ENCODE results near the gene GRIN2D.

Gene GRIN2D

GRCh38 chr19:48372904-48373303 lies 20.6 kb upstream of the GRIN2D start (continued):
- TF ChIP-seq, protein P1, sequence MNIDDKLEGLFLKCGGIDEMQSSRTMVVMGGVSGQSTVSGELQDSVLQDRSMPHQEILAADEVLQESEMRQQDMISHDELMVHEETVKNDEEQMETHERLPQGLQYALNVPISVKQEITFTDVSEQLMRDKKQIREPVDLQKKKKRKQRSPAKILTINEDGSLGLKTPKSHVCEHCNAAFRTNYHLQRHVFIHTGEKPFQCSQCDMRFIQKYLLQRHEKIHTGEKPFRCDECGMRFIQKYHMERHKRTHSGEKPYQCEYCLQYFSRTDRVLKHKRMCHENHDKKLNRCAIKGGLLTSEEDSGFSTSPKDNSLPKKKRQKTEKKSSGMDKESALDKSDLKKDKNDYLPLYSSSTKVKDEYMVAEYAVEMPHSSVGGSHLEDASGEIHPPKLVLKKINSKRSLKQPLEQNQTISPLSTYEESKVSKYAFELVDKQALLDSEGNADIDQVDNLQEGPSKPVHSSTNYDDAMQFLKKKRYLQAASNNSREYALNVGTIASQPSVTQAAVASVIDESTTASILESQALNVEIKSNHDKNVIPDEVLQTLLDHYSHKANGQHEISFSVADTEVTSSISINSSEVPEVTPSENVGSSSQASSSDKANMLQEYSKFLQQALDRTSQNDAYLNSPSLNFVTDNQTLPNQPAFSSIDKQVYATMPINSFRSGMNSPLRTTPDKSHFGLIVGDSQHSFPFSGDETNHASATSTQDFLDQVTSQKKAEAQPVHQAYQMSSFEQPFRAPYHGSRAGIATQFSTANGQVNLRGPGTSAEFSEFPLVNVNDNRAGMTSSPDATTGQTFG (tag by site-specific recombination; IDR thresholded peaks at IDR 0.05; ENCODE audit: borderline replicate concordance) = 0 out of 2 replicates have a peak, but pooled peaks have one; percentile 11
- TF ChIP-seq KLF8 (tag by site-specific recombination; IDR thresholded peaks at IDR 0.05) (peak; percentile 32; the same call in 1 of the 2 replicates), ZBTB26 (tag by site-specific recombination; optimal IDR thresholded peaks at IDR 0.05) (no peak), ZNF146 (tag by site-specific recombination; IDR thresholded peaks at IDR 0.05) (no peak), ZNF214 (tag by site-specific recombination; IDR thresholded peaks at IDR 0.05; ENCODE audit: borderline replicate concordance) (no peak), ZNF621 (tag by site-specific recombination; IDR thresholded peaks at IDR 0.05) (no peak), KLF16 (tag by site-specific recombination; IDR thresholded peaks at IDR 0.05) (peak; percentile 70), ZNF2 (tag by site-specific recombination; IDR thresholded peaks at IDR 0.05) (no peak), ZNF776 (tag by site-specific recombination; IDR thresholded peaks at IDR 0.05; ENCODE audit: borderline replicate concordance) (no peak), BCL11A (tag by site-specific recombination; IDR thresholded peaks at IDR 0.05; ENCODE audit: low read depth) (0 out of 2 replicates have a peak, but pooled peaks have one; percentile 11), ZNF211 (tag by site-specific recombination; IDR thresholded peaks at IDR 0.05; ENCODE audit: low read depth) (no peak), ZBTB20 (tag by site-specific recombination; IDR thresholded peaks at IDR 0.05) (peak; percentile 78), ZNF514 (tag by site-specific recombination; IDR thresholded peaks at IDR 0.05) (no peak), PRDM10 (tag by site-specific recombination; IDR thresholded peaks at IDR 0.05) (peak; percentile 42), ZNF473 (tag by site-specific recombination; IDR thresholded peaks at IDR 0.05) (no peak), ZBTB6 (tag by site-specific recombination; IDR thresholded peaks at IDR 0.05) (no peak), KLF17 (tag by site-specific recombination; IDR thresholded peaks at IDR 0.05) (peak; percentile 88), ZEB2 (tag by site-specific recombination; IDR thresholded peaks at IDR 0.05) (peak; percentile 45; the same call in 1 of the 2 replicates), SCRT2 (tag by site-specific recombination; IDR thresholded peaks at IDR 0.05) (no peak), ZNF175 (tag by site-specific recombination; IDR thresholded peaks at IDR 0.05) (no peak), ZNF202 (tag by site-specific recombination; IDR thresholded peaks at IDR 0.05; ENCODE audit: borderline replicate concordance) (no peak), ZNF112 (tag by site-specific recombination; IDR thresholded peaks at IDR 0.05) (0 out of 2 replicates have a peak, but pooled peaks have one; percentile 9), IKZF3 (tag by site-specific recombination; IDR thresholded peaks at IDR 0.05) (peak; percentile 35; the same call in 1 of the 2 replicates), ZNF248 (tag by site-specific recombination; IDR thresholded peaks at IDR 0.05) (no peak), ZSCAN18 (tag by site-specific recombination; IDR thresholded peaks at IDR 0.05) (no peak), ZNF610 (tag by site-specific recombination; IDR thresholded peaks at IDR 0.05; ENCODE audit: borderline replicate concordance) (no peak), ZNF266 (tag by site-specific recombination; IDR thresholded peaks at IDR 0.05; ENCODE audit: low read depth) (no peak), ZNF174 (tag by site-specific recombination; IDR thresholded peaks at IDR 0.05) (no peak)
- TF ChIP-seq, protein P2, sequence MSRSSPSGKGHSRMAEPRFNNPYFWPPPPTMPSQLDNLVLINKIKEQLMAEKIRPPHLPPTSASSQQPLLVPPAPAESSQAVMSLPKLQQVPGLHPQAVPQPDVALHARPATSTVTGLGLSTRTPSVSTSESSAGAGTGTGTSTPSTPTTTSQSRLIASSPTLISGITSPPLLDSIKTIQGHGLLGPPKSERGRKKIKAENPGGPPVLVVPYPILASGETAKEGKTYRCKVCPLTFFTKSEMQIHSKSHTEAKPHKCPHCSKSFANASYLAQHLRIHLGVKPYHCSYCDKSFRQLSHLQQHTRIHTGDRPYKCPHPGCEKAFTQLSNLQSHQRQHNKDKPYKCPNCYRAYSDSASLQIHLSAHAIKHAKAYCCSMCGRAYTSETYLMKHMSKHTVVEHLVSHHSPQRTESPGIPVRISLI (tag by site-specific recombination; IDR thresholded peaks at IDR 0.05) = no peak
